IMR-90 (cell line): ENCODE data around the gene ABR. TPM values are rescaled to one million over a fixed set of nuclear protein-coding genes. Genes with fewer than 3 reads are reported as not detected.

Source experiments
- ATAC-seq: fragments of 200-7000 bp; cut with Tn5 transposase; 2 replicates; pipeline ENCODE4 v1.9.1; 2020; ENCODE audit warnings: low read depth, mild to moderate bottlenecking, moderate library complexity
- BruUV-seq: library from RNA; stranded (reverse); fragments of 400-500 nt; replicated peaks from 2 replicates; lab custom pipeline; 2021; lab: Mats Ljungman, UMichigan
- CTCF ChIA-PET: fragments of 300-600 bp; formaldehyde crosslinking; extraction: SDS; loops from one replicate; lab custom pipeline; 2021; ENCODE audit warnings: antibody characterized with exemption; lab: Yijun Ruan, JAX
- POLR2A ChIA-PET: fragments of 300-600 bp; sonication (Branson Sonifier 250); formaldehyde crosslinking; loops from one replicate; lab custom pipeline; 2022; ENCODE audit warnings: antibody characterized with exemption; ENCODE audit not compliant: unreplicated experiment; lab: Charles Lee
- DNase-seq: peaks from one replicate; pipeline ENCODE4 v3.0.0; 2013
- H2AFZ ChIP-seq: replicated peaks from 2 replicates; pipeline ENCODE3; 2013; ENCODE audit warnings: low read length, mild to moderate bottlenecking; ENCODE audit not compliant: poor library complexity
- H2AK5ac ChIP-seq: 2 replicates; pipeline ENCODE4 v1.6.1; 2013; ENCODE audit warnings: low read depth, low read length, inconsistent platforms
- H2AK9ac ChIP-seq: replicated peaks from 2 replicates; pipeline ENCODE3; 2013; ENCODE audit warnings: mild to moderate bottlenecking, low read depth, low read length, moderate library complexity; ENCODE audit not compliant: poor library complexity
- H2BK120ac ChIP-seq: 2 replicates; pipeline ENCODE4 v1.6.1; 2013; ENCODE audit warnings: low read depth, low read length, inconsistent platforms
- H2BK15ac ChIP-seq: 3 replicates; pipeline ENCODE4 v1.6.1; 2013; ENCODE audit warnings: low read depth, low read length, inconsistent platforms
- H2BK20ac ChIP-seq: 2 replicates; pipeline ENCODE4 v1.6.1; 2013; ENCODE audit warnings: low read depth, mild to moderate bottlenecking, inconsistent platforms, low read length, moderate library complexity
- H2BK5ac ChIP-seq: 2 replicates; pipeline ENCODE4 v1.6.1; 2013; ENCODE audit warnings: mild to moderate bottlenecking, low read depth, low read length, inconsistent platforms; ENCODE audit not compliant: poor library complexity, severe bottlenecking
- H3K14ac ChIP-seq: replicated peaks from 2 replicates; pipeline ENCODE4 v1.6.1; 2013; ENCODE audit warnings: low read depth, low read length, inconsistent platforms
- H3K18ac ChIP-seq: 2 replicates; pipeline ENCODE4 v1.6.1; 2013; ENCODE audit warnings: low read depth, low read length, control low read depth
- H3K23ac ChIP-seq: 2 replicates; pipeline ENCODE4 v1.6.1; 2013; ENCODE audit warnings: low read depth, low read length, inconsistent platforms
- H3K27ac ChIP-seq: 2 replicates; pipeline ENCODE4 v1.5.1; 2013; ENCODE audit warnings: mild to moderate bottlenecking, control low read depth, low read length; ENCODE audit not compliant: insufficient read depth
- H3K27me3 ChIP-seq: 2 replicates; pipeline ENCODE4 v1.6.1; 2013; ENCODE audit warnings: low read length; ENCODE audit not compliant: control insufficient read depth, insufficient read depth
- H3K36me3 ChIP-seq: 2 replicates; pipeline ENCODE4 v1.6.1; 2013; ENCODE audit warnings: low read length, mixed read lengths; ENCODE audit not compliant: control insufficient read depth, insufficient read depth
- H3K4ac ChIP-seq: 2 replicates; pipeline ENCODE4 v1.6.1; 2013; ENCODE audit warnings: low read depth, low read length, inconsistent platforms
- H3K4me1 ChIP-seq: 2 replicates; pipeline ENCODE4 v1.6.1; 2013; ENCODE audit warnings: low read length, mixed read lengths; ENCODE audit not compliant: control insufficient read depth, insufficient read depth
- H3K4me2 ChIP-seq: 2 replicates; pipeline ENCODE4 v1.6.1; 2013; ENCODE audit warnings: low read depth, mild to moderate bottlenecking, control low read depth, low read length, moderate library complexity
- H3K4me3 ChIP-seq: 2 replicates; pipeline ENCODE4 v1.5.1; 2013; ENCODE audit warnings: low read depth, mild to moderate bottlenecking, control low read depth, low read length, moderate library complexity; ENCODE audit not compliant: insufficient read depth
- H3K56ac ChIP-seq: 2 replicates; pipeline ENCODE4 v1.6.1; 2013; ENCODE audit warnings: low read length, inconsistent platforms; ENCODE audit not compliant: insufficient read depth; ENCODE audit errors: extremely low read depth
- H3K79me1 ChIP-seq, 2 experiments: 2 replicates each; pipeline ENCODE4 v1.6.1; 2013; ENCODE audit warnings: low read length in 2 of 2, inconsistent platforms in 1 of 2, low read depth in 1 of 2
- H3K9ac ChIP-seq: 2 replicates; pipeline ENCODE4 v1.6.1; 2013; ENCODE audit warnings: low read depth, low read length, control low read depth
- H3K9me1 ChIP-seq: 2 replicates; pipeline ENCODE4 v1.6.1; 2013; ENCODE audit warnings: low read length, inconsistent platforms; ENCODE audit not compliant: insufficient read depth
- H3K9me3 ChIP-seq: 2 replicates; pipeline ENCODE4 v1.6.1; 2013; ENCODE audit warnings: low read length; ENCODE audit not compliant: control insufficient read depth, insufficient read depth
- H4K20me1 ChIP-seq: 2 replicates; pipeline ENCODE4 v1.6.1; 2013; ENCODE audit warnings: low read length, inconsistent platforms; ENCODE audit not compliant: insufficient read depth
- H4K5ac ChIP-seq: 2 replicates; pipeline ENCODE4 v1.6.1; 2013; ENCODE audit warnings: mild to moderate bottlenecking, low read depth, low read length, control low read depth
- H4K8ac ChIP-seq, 2 experiments: 2 replicates each; pipeline ENCODE4 v1.6.1; 2013; ENCODE audit warnings: low read depth in 2 of 2, low read length in 2 of 2, control low read depth in 1 of 2, inconsistent platforms in 1 of 2
- H4K91ac ChIP-seq: 2 replicates; pipeline ENCODE4 v1.6.1; 2013; ENCODE audit warnings: low read depth, low read length, inconsistent platforms; ENCODE audit not compliant: insufficient read depth
- RFX5 ChIP-seq: IDR thresholded peaks from 2 replicates; pipeline ENCODE4 v1.8.0; 2012; ENCODE audit warnings: low read depth, mild to moderate bottlenecking, low read length, moderate library complexity
- WGBS, 2 experiments: methylation state at CpG; one replicate each; pipeline versions ENCODE4 v1.1.5 to v1.1.7; 2013; ENCODE audit warnings: missing lambda C conversion rate in 2 of 2; ENCODE audit not compliant: insufficient read length in 1 of 2; ENCODE audit errors: extremely low coverage in 2 of 2; 5-methylcytosine and 5-hydroxymethylcytosine counted together
- dilution Hi-C: fragments of 300-500 bp; cut with HindIII; formaldehyde crosslinking; loops from one replicate; pipeline ENCODE4 v1.14.3; 2018; ENCODE audit warnings: low sequenced_read_pairs; ENCODE audit not compliant: unreplicated experiment
- in situ Hi-C: fragments of 300-500 bp; cut with MboI; formaldehyde crosslinking; loops from 3 replicates; pipeline ENCODE4 v1.14.3; 2019; ENCODE audit warnings: low sequenced_read_pairs, inconsistent platforms, mixed read lengths
- intact Hi-C: fragments of 100-400 bp; cut with micrococcal nuclease; formaldehyde crosslinking; loops from 2 replicates; pipeline ENCODE4 v1.10.0; 2022
- polyA plus RNA-seq, 3 experiments: library from polyadenylated mRNA; depleted of rRNA; stranded (reverse); fragments of >200 nt; gene quantifications; 2 replicates each; pipeline ENCODE4 v1.2.3, GENCODE V29; 2012; ENCODE audit warnings: low replicate concordance in 1 of 3
- total RNA-seq: library from RNA; depleted of rRNA; stranded (reverse); fragments of >200 nt; gene quantifications from 2 replicates; pipeline ENCODE4 v1.2.3, GENCODE V29; 2012

ABR gene
- total and polyA plus RNA-seq, 2 of the 4 experiments (the other 2 are of a cell fraction): 28.3 to 79.7 TPM

GRCh38 chr17:1094591-1094990, 85.2 kb downstream of the ABR start:
- WGBS, 2 experiments: 100% methylated on average over 4 of the region's 6 CpGs; no CpG with 5 or more reads in 1 of the 2 experiments
- H3K4me2 ChIP-seq: no peak overlapping the region
- ChIA-PET POLR2A (no interaction called here), CTCF (no interaction called here)
- no peak overlapping the region for H2AK5ac ChIP-seq
- H3K9ac ChIP-seq: no peak overlapping the region
- no peak overlapping the region for H2BK5ac ChIP-seq
- BruUV-seq: no TSS peak
- H2BK15ac ChIP-seq: no peak overlapping the region
- intact Hi-C loops: no loop called here
- H3K4ac ChIP-seq: no peak overlapping the region
- no peak for ATAC-seq
- peaks cover 13% of the 10 kb centered on the region for H4K20me1 ChIP-seq
- H2BK120ac ChIP-seq: no peak overlapping the region
- no peak overlapping the region for H3K27ac ChIP-seq
- no peak overlapping the region for H3K23ac ChIP-seq
- H3K36me3 ChIP-seq: peaks cover 54% of the 10 kb centered on the region
- no peak overlapping the region for H4K91ac ChIP-seq
- no peak overlapping the region for H4K5ac ChIP-seq
- TF ChIP-seq RFX5: no peak
- no peak overlapping the region for H3K56ac ChIP-seq
- in situ Hi-C loops: no loop called here
- no peak overlapping the region for H4K8ac ChIP-seq
- no peak overlapping the region for H3K4me3 ChIP-seq
- H3K14ac ChIP-seq: no peak overlapping the region
- dilution Hi-C loops: no loop called here
- H3K9me3 ChIP-seq: no peaks in the 10 kb centered on the region
- peaks cover 2% of the 10 kb centered on the region; the same call in 1 of the 2 replicates for H3K4me1 ChIP-seq
- DNase-seq: no peak
- H3K27me3 ChIP-seq: no peaks in the 10 kb centered on the region
- H2BK20ac ChIP-seq: no peak overlapping the region
- no peak overlapping the region for H2AK9ac ChIP-seq
- no peak overlapping the region for H3K18ac ChIP-seq
- H3K79me1 ChIP-seq: peaks cover 14 to 54% of the 10 kb centered on the region in 2 experiments
- H3K9me1 ChIP-seq: no peaks in the 10 kb centered on the region; the same call in 1 of the 2 replicates
- H2AFZ ChIP-seq: no peak overlapping the region
